ENCODE measurements around the gene SKA1. TPM values are rescaled to one million over a fixed set of nuclear protein-coding genes. Genes with fewer than 3 reads are reported as not detected.

SKA1 gene
- polyA plus RNA-seq, 1 donor from 2014 or later, result 0.97 TPM

DNA sequence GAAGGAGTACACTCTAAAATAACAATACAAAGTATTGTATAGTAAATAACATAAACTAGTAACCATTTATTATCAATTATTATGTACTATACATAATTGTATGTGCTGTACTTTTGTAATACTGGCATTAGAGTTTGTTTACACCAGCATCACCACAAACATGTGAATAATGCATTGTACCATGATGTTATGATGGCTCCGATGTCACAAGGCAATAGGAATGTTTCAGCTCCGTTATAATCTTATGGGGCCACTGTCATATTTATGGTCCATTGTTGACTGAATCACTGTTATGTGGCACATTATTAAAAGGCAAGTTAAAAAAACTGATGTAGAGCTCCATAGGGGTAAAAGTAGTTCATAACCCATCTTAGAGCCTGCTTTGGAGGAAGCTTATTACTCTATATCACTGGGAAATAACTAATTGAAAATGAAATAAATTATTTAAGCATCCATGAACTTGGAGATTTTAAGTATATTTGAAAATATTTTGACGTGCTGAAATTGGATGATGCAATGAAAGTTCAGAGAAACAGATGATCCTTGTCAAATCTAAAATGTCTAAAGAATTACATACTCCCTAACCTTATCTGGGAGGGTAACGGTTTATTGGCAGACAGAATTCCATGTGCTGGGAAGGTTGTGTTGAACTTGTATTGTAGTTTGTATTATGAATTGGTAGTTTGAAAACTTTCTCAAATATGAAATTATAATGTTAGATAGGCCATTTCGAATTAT is 2.4 kb downstream of the SKA1 start:
- H3K27me3 ChIP-seq (ENCODE audit: insufficient read depth, low read depth, low read length), result no peaks in the 10 kb centered on the region
- H3K9me3 ChIP-seq (ENCODE audit: low read length), result no peaks in the 10 kb centered on the region
- no peaks in the 10 kb centered on the region for H3F3A ChIP-seq (ENCODE audit: insufficient read depth, low read length, poor library complexity, severe bottlenecking)
- no peaks in the 10 kb centered on the region for H3K9me2 ChIP-seq (ENCODE audit: insufficient read depth, low read length)
- H3K9ac ChIP-seq (ENCODE audit: low read length), result no peak overlapping the region
- no peak overlapping the region for H3K27ac ChIP-seq (ENCODE audit: low read length)
- no peaks in the 10 kb centered on the region for H3K79me2 ChIP-seq (replicated peaks; ENCODE audit: insufficient read depth, low read length)
- H4K20me1 ChIP-seq (ENCODE audit: insufficient read depth), result no peaks in the 10 kb centered on the region
- TF ChIP-seq, protein P1, sequence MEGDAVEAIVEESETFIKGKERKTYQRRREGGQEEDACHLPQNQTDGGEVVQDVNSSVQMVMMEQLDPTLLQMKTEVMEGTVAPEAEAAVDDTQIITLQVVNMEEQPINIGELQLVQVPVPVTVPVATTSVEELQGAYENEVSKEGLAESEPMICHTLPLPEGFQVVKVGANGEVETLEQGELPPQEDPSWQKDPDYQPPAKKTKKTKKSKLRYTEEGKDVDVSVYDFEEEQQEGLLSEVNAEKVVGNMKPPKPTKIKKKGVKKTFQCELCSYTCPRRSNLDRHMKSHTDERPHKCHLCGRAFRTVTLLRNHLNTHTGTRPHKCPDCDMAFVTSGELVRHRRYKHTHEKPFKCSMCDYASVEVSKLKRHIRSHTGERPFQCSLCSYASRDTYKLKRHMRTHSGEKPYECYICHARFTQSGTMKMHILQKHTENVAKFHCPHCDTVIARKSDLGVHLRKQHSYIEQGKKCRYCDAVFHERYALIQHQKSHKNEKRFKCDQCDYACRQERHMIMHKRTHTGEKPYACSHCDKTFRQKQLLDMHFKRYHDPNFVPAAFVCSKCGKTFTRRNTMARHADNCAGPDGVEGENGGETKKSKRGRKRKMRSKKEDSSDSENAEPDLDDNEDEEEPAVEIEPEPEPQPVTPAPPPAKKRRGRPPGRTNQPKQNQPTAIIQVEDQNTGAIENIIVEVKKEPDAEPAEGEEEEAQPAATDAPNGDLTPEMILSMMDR (IDR thresholded peaks at IDR 0.05; ENCODE audit: poor library complexity, severe bottlenecking), result no peak
- TF ChIP-seq POLR2AphosphoS5 (IDR thresholded peaks at IDR 0.05) (no peak), SMC3 (conservative IDR thresholded peaks at IDR 0.05; ENCODE audit: poor library complexity) (no peak), EZH2 (IDR thresholded peaks at IDR 0.05; ENCODE audit: borderline replicate concordance, insufficient read depth, low read length, poor library complexity, severe bottlenecking) (no peak), TAF1 (IDR thresholded peaks at IDR 0.05; ENCODE audit: low read depth) (no peak), MXI1 (conservative IDR thresholded peaks at IDR 0.05; ENCODE audit: poor library complexity, severe bottlenecking) (no peak), RAD21 (conservative IDR thresholded peaks at IDR 0.05) (no peak), EP300 (conservative IDR thresholded peaks at IDR 0.05; ENCODE audit: poor library complexity, severe bottlenecking) (no peak)
- TF ChIP-seq, protein P2, sequence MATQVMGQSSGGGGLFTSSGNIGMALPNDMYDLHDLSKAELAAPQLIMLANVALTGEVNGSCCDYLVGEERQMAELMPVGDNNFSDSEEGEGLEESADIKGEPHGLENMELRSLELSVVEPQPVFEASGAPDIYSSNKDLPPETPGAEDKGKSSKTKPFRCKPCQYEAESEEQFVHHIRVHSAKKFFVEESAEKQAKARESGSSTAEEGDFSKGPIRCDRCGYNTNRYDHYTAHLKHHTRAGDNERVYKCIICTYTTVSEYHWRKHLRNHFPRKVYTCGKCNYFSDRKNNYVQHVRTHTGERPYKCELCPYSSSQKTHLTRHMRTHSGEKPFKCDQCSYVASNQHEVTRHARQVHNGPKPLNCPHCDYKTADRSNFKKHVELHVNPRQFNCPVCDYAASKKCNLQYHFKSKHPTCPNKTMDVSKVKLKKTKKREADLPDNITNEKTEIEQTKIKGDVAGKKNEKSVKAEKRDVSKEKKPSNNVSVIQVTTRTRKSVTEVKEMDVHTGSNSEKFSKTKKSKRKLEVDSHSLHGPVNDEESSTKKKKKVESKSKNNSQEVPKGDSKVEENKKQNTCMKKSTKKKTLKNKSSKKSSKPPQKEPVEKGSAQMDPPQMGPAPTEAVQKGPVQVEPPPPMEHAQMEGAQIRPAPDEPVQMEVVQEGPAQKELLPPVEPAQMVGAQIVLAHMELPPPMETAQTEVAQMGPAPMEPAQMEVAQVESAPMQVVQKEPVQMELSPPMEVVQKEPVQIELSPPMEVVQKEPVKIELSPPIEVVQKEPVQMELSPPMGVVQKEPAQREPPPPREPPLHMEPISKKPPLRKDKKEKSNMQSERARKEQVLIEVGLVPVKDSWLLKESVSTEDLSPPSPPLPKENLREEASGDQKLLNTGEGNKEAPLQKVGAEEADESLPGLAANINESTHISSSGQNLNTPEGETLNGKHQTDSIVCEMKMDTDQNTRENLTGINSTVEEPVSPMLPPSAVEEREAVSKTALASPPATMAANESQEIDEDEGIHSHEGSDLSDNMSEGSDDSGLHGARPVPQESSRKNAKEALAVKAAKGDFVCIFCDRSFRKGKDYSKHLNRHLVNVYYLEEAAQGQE (IDR thresholded peaks at IDR 0.05; ENCODE audit: borderline replicate concordance), result no peak
- H3K36me3 ChIP-seq (ENCODE audit: insufficient read depth, low read length), result no peaks in the 10 kb centered on the region
- H3K4me2 ChIP-seq (ENCODE audit: low read length), result no peak overlapping the region
- H2AFZ ChIP-seq (ENCODE audit: low read depth, low read length), result no peak overlapping the region
- H3K4me3 ChIP-seq (ENCODE audit: low read length), result no peak overlapping the region

DNA sequence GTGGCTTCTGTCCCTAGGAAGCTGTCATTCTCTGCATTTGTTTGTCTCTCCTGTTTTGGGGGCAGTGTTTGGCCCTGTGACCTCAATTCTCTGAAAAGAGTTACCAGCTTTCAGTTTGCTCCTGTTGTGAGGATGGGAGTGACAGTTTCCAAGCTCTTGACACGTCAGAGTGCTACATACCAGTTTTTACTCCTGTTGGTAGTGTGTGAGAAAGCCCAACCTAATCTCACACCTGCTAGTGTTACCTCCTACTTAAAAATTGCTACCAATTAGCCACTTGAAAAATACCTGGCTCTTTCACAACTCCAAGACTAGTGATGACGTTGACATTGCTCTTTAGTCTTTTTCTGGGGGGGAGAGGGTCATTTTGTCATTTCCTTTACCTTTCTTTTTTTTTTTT is 14.1 kb downstream of the SKA1 start:
- no peaks in the 10 kb centered on the region for H3K9me2 ChIP-seq (ENCODE audit: insufficient read depth, low read length)
- H3K9me3 ChIP-seq (ENCODE audit: low read length), result no peaks in the 10 kb centered on the region
- H3K79me2 ChIP-seq (replicated peaks; ENCODE audit: insufficient read depth, low read length), result no peaks in the 10 kb centered on the region
- H3K27me3 ChIP-seq (ENCODE audit: insufficient read depth, low read depth, low read length), result no peaks in the 10 kb centered on the region
- H3F3A ChIP-seq (ENCODE audit: insufficient read depth, low read length, poor library complexity, severe bottlenecking), result no peaks in the 10 kb centered on the region
- no peaks in the 10 kb centered on the region for H4K20me1 ChIP-seq (ENCODE audit: insufficient read depth)
- H3K9ac ChIP-seq (ENCODE audit: low read length), result no peak overlapping the region
- H3K27ac ChIP-seq (ENCODE audit: low read length), result no peak overlapping the region
- H2AFZ ChIP-seq (ENCODE audit: low read depth, low read length), result no peak overlapping the region
- no peak overlapping the region for H3K4me3 ChIP-seq (ENCODE audit: low read length)
- no peaks in the 10 kb centered on the region for H3K36me3 ChIP-seq (ENCODE audit: insufficient read depth, low read length)
- TF ChIP-seq RAD21 (conservative IDR thresholded peaks at IDR 0.05) (no peak), MXI1 (conservative IDR thresholded peaks at IDR 0.05; ENCODE audit: poor library complexity, severe bottlenecking) (no peak), TAF1 (IDR thresholded peaks at IDR 0.05; ENCODE audit: low read depth) (no peak), EZH2 (IDR thresholded peaks at IDR 0.05; ENCODE audit: borderline replicate concordance, insufficient read depth, low read length, poor library complexity, severe bottlenecking) (no peak), POLR2AphosphoS5 (IDR thresholded peaks at IDR 0.05) (no peak), EP300 (conservative IDR thresholded peaks at IDR 0.05; ENCODE audit: poor library complexity, severe bottlenecking) (no peak), SMC3 (conservative IDR thresholded peaks at IDR 0.05; ENCODE audit: poor library complexity) (no peak)
- TF ChIP-seq, protein P1 (IDR thresholded peaks at IDR 0.05; ENCODE audit: poor library complexity, severe bottlenecking), result no peak
- TF ChIP-seq, protein P2 (IDR thresholded peaks at IDR 0.05; ENCODE audit: borderline replicate concordance), result no peak
- H3K4me2 ChIP-seq (ENCODE audit: low read length), result no peak overlapping the region

Measured in neural cell (in vitro differentiated cells).